ENCODE measurements around the gene DDIT4.

DDIT4 gene

DNA sequence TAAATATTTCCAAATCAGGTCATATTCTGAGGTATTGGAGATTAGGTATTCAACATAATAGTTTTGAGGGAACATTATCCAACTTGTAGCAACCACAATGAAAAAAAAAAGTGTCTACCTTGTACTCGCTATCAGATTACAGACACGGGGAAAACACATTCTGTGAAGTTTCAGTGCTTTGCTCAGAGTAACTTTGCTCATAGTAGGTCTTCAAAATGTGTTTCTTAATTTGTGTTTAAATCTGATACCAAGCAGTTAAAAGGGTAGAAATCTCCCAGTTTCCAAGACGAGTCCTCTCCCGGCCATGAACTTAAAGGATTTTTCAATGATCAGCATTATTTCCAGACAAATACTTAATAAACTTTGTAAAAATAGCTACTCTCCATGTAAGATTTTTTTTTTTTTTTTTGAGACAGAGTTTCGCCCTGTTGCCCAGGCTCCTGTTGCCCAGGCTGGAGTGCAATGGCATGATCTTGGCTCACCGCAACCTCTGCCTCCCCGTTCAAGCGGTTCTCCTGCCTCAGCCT is 39.2 kb downstream of the DDIT4 start:
- TF ChIP-seq GATA3 (IDR thresholded peaks at IDR 0.05; ENCODE audit: low read depth, low read length) (no peak), GATA2 (IDR thresholded peaks at IDR 0.05; ENCODE audit: low read depth, low read length) (no peak)

DNA sequence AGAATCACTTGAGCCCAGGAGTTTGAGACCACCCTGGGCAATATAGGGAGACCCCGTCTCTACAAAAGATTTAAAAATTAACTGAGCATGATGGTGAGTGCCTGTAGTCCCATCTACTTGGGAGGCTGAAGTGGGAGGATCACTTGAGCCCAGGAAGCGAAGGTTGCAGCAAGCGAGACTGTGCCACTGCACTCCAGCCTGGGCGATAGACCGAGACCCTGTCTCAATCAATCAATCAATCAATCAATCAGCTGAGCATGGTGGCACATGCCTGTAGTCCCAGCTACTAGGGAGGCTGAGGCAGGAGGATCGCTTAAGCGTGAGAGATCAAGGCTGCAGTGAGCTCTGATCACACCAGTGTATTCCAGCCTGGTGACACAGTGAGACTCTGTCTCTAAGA is 40.5 kb downstream of the DDIT4 start:
- no peak for TF ChIP-seq GATA3 (IDR thresholded peaks at IDR 0.05; ENCODE audit: low read depth, low read length)

DNA sequence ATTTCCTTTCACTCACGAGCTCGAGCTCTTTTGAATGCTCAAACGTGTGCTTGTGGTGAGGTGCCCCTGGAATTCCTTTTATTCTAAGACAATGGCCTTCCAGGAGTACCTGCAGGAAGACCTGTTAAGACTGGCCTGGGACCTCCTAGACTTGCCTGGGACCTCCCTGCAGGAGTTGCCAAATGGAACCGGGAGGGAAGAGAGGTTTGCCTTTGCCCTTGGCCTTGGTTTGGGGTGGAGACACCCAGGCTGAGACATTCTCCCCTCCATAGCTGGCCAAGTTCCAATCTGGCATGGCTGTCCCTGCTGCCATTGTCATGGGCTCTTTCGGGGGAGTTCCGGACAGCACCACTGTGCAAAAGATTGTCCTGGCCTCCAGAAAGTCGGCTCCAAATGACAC is 41.3 kb downstream of the DDIT4 start:
- no peak for TF ChIP-seq GATA2 (IDR thresholded peaks at IDR 0.05; ENCODE audit: low read depth, low read length)

DNA sequence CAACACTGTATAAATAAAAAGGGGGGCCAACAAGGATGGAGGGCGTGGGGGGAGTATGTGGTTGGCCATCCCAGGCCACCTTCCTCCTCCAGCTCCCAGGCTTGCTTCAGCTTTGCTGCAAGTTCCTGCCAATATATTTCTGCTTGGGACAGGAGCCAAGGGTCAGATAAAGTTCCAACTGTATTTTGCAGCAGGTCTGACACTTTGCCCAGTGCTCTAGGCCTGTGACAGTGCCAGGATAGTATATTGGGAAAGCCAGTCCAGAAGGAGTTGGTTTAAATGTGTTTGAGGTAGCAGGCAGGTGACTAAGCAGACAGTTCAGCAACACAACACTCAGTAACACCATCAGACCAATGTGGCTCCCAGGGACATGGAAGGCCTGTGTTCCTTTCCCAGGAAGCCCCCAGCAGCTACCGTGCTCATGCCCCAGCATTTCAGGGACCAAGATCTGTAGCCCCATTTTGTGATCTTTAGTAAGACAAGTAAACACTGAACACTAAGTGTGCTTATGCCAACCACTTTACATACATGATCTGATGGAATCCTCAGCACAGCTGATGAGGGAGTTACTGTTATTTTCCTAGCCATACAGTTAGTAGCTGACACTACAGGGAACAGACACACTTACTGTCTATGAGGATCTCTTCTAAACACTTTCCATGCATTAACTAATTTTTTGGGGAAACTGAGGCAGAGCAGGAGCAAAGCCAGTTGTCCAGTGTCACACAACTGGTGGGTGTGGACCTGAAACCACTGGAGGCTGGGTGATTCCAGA is 42.1 kb downstream of the DDIT4 start:
- TF ChIP-seq GATA3 (IDR thresholded peaks at IDR 0.05; ENCODE audit: low read depth, low read length) = no peak
- no peak for TF ChIP-seq GATA2 (IDR thresholded peaks at IDR 0.05; ENCODE audit: low read depth, low read length)

DNA sequence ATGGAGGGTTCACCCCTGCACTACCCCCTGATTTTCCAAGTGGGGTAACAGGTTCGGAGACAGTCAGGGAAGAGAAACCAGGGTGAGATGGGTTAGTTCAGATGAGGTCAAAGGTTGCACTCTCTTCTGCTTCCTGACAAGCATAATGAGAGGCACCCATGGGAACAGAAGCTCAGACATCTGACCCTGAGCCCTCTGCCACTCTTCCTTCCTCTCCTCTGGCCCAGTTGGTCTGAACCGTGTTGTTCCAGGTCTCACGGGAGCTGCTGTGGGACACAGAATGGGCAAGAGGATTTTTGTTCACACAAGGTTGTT is 42.6 kb downstream of the DDIT4 start:
- TF ChIP-seq GATA3 (IDR thresholded peaks at IDR 0.05; ENCODE audit: low read depth, low read length) = no peak
- no peak for TF ChIP-seq GATA2 (IDR thresholded peaks at IDR 0.05; ENCODE audit: low read depth, low read length)

DNA sequence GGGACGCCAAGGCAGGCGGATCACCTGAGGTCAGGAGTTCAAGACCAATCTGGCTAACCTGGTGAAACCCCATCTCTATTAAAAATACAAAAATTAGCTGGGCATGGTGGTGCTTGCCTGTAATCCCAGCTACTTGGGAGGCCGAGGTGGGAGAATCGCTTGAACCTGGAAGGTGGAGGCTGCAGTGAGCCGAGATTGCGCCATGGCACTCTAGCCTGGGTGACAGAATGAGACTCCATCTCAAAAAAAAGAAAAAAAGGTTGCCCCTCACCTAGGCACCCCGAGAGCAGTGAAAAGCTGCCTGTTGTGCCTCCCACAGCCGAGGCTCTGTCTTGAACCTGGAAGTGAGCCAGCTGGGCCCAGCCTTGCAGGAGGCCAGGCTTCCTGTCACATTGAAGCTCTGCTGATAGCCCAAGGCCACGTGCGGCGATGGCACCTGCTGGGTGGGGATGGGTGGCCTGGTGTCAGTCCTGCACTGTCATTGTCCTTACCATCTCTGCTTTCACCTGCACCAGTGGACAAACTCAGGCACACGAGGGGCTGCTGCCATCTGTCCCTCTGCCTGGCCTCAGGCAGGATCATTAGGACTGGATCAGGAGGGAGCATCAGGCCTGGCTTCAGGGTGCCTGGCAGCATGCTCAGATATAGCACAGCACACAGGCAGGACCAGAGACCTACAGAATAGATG is 43.2 kb downstream of the DDIT4 start:
- no peak for TF ChIP-seq GATA3 (IDR thresholded peaks at IDR 0.05; ENCODE audit: low read depth, low read length)
- peak; percentile 22; the same call in 1 of the 2 replicates for TF ChIP-seq GATA2 (IDR thresholded peaks at IDR 0.05; ENCODE audit: low read depth, low read length)

DNA sequence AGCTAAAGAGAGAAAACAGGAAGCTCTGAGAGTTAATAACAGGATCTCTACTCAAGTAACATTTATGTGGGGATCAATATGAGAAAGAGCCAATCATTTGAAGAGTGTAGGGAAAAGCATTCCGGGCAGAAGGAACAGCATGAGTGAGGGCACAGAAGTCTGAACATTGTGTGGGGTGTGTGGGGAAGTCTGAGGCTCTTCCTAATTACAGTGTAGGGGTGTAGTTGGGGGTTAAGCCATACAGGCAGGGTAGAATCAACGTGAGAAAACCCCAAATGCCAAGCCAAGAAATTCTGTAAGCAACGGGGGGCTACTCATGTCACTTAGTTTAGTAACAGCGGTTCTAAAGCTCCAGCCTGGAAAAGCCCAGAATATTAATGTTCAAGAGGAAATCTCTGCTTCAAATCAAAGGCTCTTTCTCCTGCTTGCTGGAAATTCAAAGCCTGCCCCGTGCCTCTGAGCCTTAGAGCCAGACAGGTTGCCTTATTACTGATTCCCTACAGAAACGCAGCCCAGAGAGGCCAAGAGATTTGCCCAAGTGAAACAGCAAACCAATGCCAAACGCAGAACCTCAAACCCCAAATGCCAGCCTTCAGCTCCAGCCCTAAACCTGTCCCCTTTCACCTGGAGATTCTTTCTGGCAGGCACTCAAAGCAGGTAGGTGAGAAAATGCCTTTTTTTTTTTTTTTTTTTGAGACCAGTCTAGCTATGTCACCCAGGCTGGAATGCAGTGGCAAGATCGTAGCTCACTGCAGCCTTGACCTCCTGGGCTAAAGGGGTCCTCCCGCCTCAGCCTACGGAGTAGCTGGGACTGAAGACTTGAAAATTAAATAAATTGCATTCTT is 44.9 kb downstream of the DDIT4 start:
- TF ChIP-seq GATA2 (IDR thresholded peaks at IDR 0.05; ENCODE audit: low read depth, low read length) (no peak), GATA3 (IDR thresholded peaks at IDR 0.05; ENCODE audit: low read depth, low read length) (no peak)

DNA sequence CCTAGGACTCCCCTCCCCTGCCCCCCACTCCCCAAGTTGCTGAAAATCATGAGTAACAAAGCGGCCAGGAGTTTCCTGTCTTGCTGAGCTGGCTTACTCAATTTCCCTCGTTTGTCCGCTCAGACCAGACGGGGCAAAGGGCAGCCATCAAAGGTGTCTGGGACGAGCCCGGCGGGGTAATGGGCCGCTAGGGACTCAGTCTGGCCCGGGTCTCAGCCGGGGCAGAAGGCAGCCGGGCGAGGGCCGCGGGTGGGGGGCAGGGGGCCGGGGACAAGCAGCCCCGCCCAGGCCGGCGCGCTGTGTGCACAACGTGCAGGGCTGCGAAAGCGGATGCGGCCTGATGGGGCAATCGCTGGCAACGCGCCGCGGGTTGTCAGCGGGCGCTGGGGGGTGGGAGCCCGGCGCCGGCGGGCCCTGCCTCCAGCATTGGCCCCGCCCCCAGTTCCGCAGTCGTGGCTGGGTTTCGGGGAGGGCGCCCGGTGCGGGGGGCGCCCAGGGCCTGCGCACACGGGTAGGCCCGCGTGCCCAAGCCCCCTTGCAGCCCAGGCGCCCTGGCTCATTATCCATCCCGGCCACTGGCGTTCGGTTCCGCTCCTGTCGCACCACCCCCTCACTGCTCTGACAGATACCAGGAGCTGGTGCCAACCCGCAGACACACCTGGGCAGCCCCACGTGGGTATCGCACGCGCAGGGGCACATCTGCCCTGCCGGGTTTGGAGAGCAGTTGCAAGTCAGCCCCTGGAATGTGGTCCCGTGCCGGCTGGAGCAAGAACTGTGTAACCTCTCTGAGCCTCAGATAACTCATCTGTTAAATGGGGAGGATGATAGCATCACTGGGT is 45.9 kb downstream of the DDIT4 start:
- TF ChIP-seq GATA3 (IDR thresholded peaks at IDR 0.05; ENCODE audit: low read depth, low read length) = no peak
- no peak for TF ChIP-seq GATA2 (IDR thresholded peaks at IDR 0.05; ENCODE audit: low read depth, low read length)

DNA sequence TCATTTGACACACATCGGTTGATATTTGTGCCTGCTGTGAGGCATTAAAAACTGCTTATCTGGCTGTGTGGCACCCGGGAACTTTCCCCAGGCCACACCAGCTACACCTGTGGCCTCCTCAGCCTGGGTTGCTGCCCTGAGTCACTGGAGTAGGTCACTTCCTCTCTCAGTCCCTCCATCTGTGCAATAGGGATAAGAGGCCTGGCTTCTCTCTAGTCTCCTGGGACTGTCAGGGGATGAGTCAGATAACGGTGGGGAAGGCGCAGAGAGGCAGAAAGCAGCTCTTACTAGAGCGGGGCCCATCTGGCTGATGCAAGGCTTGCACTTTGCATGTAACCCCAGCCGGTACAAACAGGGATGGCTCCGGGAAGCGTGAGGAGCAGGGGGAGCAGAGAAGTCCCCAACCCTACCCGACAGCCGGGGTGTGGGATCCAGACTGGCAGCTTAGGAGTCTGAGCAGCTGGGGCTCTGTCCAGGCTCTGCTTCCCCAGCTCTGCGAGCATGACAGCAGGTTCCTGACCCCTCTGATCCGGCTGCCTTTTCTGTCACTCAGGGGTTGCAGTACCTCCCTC is 47.0 kb downstream of the DDIT4 start:
- TF ChIP-seq GATA2 (IDR thresholded peaks at IDR 0.05; ENCODE audit: low read depth, low read length) (peak; percentile 84), GATA3 (IDR thresholded peaks at IDR 0.05; ENCODE audit: low read depth, low read length) (no peak)

DNA sequence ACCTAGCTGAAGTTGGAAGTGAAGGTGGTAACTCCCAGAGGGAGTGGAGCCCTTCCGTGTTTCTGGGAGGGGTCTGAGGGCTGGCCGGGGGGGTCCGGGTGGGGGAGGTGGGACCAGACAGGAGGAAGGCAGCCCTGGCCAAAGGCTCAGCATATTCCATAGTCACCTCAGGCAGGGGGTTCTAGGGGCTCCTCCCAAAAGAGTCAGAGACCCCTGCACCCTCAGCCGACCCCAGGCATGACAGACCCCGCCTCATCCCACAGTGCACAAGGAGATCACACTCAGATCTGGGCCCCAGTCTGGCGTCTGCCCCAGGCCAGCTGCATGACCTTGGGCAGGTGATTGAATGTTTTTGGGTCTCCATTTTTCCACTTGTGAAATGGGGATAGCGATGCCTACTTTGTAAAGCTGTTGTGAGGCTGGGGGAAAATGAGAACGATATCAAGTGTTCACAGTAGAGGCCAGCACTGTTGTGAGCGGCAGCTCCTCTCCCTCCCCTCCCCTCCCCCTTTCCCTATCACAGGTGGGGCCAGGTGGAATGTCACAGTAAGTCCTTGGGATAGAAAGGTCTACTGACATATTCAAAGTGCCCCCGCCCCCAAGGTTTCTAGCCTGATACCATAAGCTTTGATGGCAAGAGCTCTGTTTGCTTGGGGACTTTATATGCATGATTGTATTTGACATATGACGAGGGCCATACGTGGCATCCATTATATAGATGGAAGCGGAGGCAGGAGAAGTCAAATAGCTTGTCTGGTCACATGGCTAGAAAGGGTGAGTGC is 47.7 kb downstream of the DDIT4 start:
- TF ChIP-seq GATA3 (IDR thresholded peaks at IDR 0.05; ENCODE audit: low read depth, low read length) (no peak), GATA2 (IDR thresholded peaks at IDR 0.05; ENCODE audit: low read depth, low read length) (no peak)

DNA sequence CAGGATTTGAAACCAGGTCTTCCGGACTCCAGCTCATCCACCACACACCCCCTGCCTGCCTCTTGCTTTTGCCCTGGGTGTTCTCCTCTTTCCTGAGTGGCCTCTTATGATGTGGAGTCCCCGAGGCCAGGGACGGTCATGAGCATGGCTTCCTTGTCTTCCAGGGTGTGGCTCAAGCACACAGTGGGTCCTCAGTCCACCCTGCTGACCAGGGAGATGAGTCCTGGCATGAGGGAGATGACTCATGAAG is 48.2 kb downstream of the DDIT4 start:
- no peak for TF ChIP-seq GATA2 (IDR thresholded peaks at IDR 0.05; ENCODE audit: low read depth, low read length)

DNA sequence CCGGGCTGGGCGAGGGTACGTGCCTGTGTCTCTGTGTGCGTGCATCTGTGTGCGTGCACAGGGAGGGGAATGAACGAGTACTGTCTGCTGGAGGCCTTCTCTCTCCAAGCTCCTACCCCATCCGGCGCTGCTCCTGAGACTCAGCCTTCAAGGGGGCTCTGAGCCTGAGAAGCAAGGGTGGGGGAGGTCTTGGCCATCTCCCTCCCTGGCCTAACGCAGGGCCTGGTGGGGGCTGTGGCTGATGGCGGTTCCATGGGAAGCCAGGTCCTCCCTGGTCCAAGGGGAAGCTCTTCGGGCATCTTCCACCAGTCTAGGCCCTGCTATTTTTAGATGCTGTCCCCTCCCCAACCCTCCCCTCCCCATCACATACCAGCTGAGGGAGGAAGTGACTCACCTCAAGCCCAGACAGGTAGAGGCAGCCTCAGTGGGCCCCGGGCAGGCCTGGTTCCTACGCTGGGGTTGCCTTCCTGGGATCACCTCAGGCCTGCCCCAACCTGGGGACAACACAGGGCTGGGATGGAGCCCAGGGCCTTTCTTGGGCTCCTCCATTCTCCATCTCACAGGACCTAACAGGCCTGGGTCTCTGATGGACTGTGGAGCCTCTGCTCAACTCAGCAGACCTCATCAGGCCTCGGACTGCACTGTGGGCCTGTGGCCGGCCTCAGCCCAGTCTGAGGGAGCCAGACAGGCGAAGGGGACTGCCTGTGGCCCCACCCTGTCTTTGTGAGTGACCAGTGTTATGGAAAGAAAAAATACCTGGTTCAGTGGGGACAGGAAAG is 48.7 kb downstream of the DDIT4 start:
- TF ChIP-seq GATA2 (IDR thresholded peaks at IDR 0.05; ENCODE audit: low read depth, low read length) (no peak), GATA3 (IDR thresholded peaks at IDR 0.05; ENCODE audit: low read depth, low read length) (no peak)
